Activated T-helper 1 cell treated with anti-CD3 and anti-CD28 coated beads, Interleukin-12 subunit alpha, Interleukin-12 subunit beta, Interleukin-2, Interleukin-4 antibody, amounts not matched to agents 30 ng/mL and 10 ng/mL and 1 ng/mL, durations not matched to agents 14 hours and 24 hours and 36 hours (primary cell): Measurements from ENCODE around the gene FAM53B. TPM values are rescaled to one million over a fixed set of nuclear protein-coding genes. Genes with fewer than 3 reads are reported as not detected.

Experiments
- DNase-seq: peaks from one replicate; pipeline ENCODE4 v3.0.0; 2021; ENCODE audit warnings: low spot score
- H3K27ac Mint-ChIP-seq: one replicate; pipeline ENCODE4 v1.8.0; 2021; ENCODE audit warnings: mild to moderate bottlenecking, mixed read lengths
- H3K27me3 Mint-ChIP-seq: one replicate; pipeline ENCODE4 v1.8.0; 2022; ENCODE audit warnings: mild to moderate bottlenecking, moderate library complexity, mixed read lengths; ENCODE audit not compliant: insufficient read depth
- H3K36me3 Mint-ChIP-seq: one replicate; pipeline ENCODE4 v1.8.0; 2021; ENCODE audit warnings: low read depth, mixed read lengths
- H3K4me1 Mint-ChIP-seq: one replicate; pipeline ENCODE4 v1.8.0; 2021; ENCODE audit warnings: low read depth, mixed read lengths
- H3K4me3 Mint-ChIP-seq: one replicate; pipeline ENCODE4 v1.8.0; 2021; ENCODE audit warnings: mild to moderate bottlenecking, moderate library complexity, mixed read lengths
- H3K9me3 Mint-ChIP-seq: one replicate; pipeline ENCODE4 v1.8.0; 2021; ENCODE audit warnings: mixed read lengths
- intact Hi-C: fragments of 100-400 bp; cut with micrococcal nuclease; formaldehyde crosslinking; loops from one replicate; pipeline ENCODE4 v1.15.1; 2024
- total RNA-seq: library from RNA; stranded (reverse); gene quantifications from 2 replicates; pipeline ENCODE4 v1.2.3, GENCODE V29; 2022

The FAM53B gene
- total RNA-seq, 1 donor from 2014 or later = 31.8 TPM

DNA sequence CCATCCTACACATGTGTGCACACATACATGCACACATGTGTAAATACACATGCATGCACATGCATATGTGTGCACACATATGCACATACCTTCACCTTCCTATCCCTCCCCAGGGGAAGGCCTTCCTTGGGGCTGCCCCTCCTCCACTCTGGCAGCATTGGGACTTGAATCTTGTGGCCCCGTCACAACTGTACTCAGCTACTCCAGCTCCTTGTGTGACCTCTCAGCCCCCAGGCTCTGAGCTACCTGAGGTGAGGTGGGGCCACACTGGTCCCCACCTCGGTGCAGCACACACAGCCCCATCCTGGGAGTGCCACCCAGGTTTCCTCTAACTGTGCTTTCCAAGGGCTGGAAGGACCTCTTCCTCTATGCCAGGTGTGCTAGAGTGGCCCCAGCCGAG, 166.5 kb downstream of the FAM53B start:
- intact Hi-C loops = no loop called here
- no peak overlapping the region for H3K4me3 Mint-ChIP-seq
- H3K27ac Mint-ChIP-seq = no peak overlapping the region
- DNase-seq = no peak
- H3K27me3 Mint-ChIP-seq = peaks cover 4% of the 10 kb centered on the region
- H3K36me3 Mint-ChIP-seq = no peaks in the 10 kb centered on the region
- peaks cover 4% of the 10 kb centered on the region for H3K9me3 Mint-ChIP-seq
- no peaks in the 10 kb centered on the region for H3K4me1 Mint-ChIP-seq

DNA sequence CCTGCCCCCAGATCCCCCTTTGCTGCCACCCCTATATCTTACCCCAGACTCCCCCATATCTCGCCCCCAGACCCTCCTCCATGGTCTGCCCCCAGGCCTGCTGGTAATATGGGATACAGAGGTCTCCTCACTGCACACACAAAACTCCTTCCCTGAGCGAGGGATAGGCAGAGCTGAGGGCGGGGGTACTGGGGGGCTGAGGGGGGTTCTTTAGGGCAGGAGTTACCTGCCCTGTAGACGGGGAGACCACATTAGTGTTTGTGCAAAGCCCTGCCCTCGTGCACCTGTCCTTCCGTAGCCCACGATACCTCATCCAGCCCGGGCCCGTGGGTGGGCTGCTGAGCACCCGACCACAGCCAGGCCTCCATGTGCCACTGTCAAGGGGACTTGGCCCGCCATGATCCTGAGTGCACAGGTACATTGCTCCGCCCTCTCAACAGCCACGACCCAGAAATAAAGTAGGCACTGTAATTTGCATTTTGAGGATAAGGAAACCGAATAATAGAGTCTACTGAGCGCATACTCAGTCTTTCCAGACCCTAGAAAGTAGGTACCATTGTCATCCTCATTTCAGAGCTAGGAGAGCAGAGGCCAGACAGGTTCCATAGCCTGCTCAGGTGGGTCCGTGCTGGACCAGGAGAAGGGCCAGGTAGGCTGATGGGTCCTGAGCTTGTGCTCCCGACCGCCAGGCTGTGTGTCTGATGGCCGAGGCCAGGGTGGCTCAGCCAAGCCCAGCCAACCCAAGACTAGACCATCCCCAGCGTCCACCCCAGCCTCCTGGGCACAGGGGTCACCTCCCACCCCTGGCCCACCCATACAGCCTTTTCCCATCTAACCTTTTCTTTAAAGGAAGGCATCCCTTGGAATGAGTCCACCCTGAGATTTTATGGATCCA, 167.4 kb downstream of the FAM53B start:
- DNase-seq = no peak
- no peaks in the 10 kb centered on the region for H3K36me3 Mint-ChIP-seq
- intact Hi-C loops = no loop called here
- no peaks in the 10 kb centered on the region for H3K4me1 Mint-ChIP-seq
- H3K27ac Mint-ChIP-seq = no peak overlapping the region
- peaks cover 4% of the 10 kb centered on the region for H3K9me3 Mint-ChIP-seq
- H3K27me3 Mint-ChIP-seq = no peaks in the 10 kb centered on the region
- no peak overlapping the region for H3K4me3 Mint-ChIP-seq

DNA sequence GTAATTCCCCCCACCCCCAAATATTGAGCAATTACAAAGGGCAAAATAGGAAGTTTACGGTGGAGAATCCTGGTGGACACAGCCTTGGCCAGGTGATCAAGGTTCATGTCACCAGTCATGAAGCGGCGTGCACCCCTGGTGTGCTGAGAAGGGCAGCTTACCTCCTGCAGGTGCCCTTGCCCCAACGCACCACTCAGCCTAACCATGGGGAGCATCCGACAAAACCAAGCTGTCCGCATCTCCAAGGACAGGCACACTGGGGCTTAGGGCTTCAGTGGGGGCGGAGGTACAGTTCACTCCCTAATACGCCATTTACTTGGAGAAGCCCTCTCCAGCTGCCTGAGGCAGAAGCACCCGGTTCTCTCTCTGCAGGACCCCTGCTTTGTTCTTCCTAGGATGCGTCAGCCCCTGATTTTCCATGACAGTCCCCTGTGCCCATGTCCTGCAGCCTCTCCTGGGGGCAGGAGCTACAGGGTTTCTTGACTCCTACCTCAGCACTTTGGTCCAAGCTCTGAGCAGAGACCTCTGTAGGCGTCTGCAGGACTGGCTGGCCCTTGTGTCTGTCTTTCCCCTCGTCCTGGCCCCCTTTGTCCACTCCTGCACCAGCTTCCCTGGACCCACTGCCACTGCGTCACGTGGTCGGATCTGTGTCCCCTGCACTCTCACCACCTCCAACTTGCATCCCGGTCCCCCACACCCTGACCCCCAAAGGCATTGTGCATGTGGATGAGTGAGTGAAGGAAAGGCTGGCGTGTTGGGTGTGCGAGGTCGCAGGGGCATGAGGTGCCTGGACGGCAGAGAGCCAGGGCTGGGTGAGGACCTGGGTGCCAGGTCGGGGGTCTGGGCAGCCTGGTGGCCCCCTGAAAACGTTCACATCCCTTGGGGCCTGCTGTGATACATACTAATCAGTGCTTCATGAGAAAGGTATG, 168.8 kb downstream of the FAM53B start:
- Mint-ChIP-seq H3K27ac (no peak overlapping the region), H3K27me3 (peaks cover 3% of the 10 kb centered on the region), H3K4me1 (no peaks in the 10 kb centered on the region), H3K4me3 (no peak overlapping the region), H3K9me3 (no peaks in the 10 kb centered on the region), H3K36me3 (no peaks in the 10 kb centered on the region)
- no peak for DNase-seq
- intact Hi-C loops = no loop called here

DNA sequence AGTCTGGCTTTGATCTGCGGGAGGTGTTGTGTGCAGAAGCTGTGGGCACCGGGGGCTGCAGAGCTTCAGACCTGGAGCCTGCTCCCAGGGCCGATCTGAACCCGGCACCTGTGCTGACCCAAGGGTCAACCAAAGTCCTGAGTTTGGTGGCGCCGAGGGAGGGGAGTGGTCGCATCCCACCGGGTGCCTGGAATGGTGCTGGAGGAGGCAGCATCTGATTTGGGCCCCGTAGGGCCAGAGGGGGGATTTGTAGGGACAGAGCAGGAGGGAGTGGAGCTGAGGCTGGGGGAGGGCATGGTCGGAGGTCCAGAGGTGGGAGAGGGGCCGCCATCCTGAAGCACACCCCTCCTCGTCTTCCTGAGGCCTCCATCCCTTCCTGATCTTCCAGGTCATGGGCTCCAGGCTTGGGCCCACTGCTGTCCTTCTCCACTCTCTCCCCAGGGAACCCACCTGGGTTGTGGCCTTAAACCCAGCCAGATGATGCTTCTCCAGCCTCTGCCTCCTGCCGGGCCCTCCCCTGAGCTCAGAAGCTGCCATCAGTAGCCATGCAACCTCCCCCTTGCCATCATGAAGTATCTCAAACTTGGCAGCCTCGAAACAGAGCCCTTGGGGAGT, 169.6 kb downstream of the FAM53B start:
- Mint-ChIP-seq H3K4me1 (no peaks in the 10 kb centered on the region), H3K27ac (no peak overlapping the region), H3K9me3 (no peaks in the 10 kb centered on the region), H3K27me3 (peaks cover 3% of the 10 kb centered on the region), H3K4me3 (no peak overlapping the region), H3K36me3 (no peaks in the 10 kb centered on the region)
- no peak for DNase-seq
- intact Hi-C loops = no loop called here

DNA sequence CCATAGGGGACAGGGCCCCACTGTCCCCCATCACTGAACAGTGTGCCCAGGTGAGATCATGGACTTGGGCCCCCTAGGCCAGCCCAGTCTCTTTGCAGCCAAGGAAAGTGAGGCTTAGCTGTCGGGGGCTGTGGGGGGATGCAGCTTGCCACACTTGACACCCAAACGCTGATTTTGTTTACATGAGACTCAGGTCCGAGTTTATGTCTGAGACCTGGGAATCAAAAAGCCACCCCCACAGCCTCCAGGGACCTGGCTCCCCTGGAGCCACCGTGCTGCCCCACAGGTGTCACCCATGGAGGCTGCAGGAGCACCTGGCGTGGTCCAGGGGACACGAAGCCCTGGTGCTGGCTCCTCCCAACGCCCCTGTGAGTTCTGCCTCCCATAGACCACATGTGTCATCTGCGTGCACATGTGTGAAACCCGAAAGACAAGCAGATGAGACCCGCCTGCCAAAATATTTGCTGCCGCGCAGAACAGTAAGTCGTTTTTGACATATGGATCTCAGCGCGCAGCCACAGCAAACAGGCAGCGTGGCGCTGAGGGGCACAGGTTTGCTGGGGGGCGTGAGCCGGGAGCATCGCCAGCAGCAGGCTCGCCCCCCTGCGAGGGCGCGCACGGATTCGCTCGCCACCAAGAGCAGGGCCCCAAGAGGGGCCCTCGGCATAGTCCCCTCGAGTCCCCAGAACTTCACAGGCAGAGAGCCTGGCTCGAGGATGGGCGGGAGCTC, 170.3 kb downstream of the FAM53B start:
- Mint-ChIP-seq H3K36me3 (no peaks in the 10 kb centered on the region), H3K9me3 (no peaks in the 10 kb centered on the region), H3K4me3 (no peak overlapping the region), H3K27ac (no peak overlapping the region), H3K4me1 (no peaks in the 10 kb centered on the region), H3K27me3 (peaks cover 3% of the 10 kb centered on the region)
- intact Hi-C loops = no loop called here
- DNase-seq = no peak

DNA sequence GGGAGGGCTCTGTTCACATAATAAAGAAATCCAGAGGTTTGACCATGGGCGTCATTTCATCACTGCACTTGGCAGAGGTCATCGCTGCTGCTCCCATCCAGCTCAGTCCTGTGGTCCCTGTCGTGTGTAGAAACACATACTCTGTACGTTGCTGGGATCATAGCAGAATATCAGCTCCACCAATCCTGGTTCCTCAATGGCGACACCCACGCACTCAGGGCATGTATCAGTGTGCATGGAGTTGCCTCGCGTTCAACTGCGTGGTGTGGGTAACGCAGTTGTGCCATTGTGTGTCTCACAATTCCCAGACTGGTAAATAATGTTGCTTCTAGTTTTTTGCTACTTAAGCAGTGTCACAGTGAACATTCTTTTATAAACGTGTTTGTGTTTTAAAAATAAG, 171.4 kb downstream of the FAM53B start:
- H3K27ac Mint-ChIP-seq = no peak overlapping the region
- H3K9me3 Mint-ChIP-seq = no peaks in the 10 kb centered on the region
- intact Hi-C loops = no loop called here
- H3K4me1 Mint-ChIP-seq = no peaks in the 10 kb centered on the region
- no peaks in the 10 kb centered on the region for H3K36me3 Mint-ChIP-seq
- H3K4me3 Mint-ChIP-seq = no peak overlapping the region
- no peak for DNase-seq
- peaks cover 3% of the 10 kb centered on the region for H3K27me3 Mint-ChIP-seq

DNA sequence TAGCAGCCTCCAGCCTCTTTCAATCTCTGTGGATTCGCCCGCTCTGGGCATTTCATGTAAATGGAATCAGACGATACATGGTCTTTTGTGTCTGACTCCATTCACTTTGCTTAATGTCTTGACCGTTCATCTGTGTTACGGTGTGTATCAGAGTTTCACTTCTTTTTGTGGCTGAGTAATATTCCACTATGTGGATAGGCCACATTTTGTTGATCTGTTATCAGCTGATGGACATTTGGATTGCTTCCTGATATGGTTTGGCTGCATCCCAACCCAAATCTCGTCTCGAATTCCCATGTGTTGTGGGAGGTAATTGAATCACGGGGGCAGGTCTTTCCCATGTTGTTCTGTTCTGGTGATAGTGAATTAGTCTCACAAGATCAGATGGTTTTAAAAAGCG, 173.5 kb downstream of the FAM53B start:
- no peak overlapping the region for H3K4me3 Mint-ChIP-seq
- peaks cover 3% of the 10 kb centered on the region for H3K27me3 Mint-ChIP-seq
- DNase-seq = no peak
- intact Hi-C loops = no loop called here
- no peaks in the 10 kb centered on the region for H3K9me3 Mint-ChIP-seq
- no peaks in the 10 kb centered on the region for H3K36me3 Mint-ChIP-seq
- H3K4me1 Mint-ChIP-seq = no peaks in the 10 kb centered on the region
- H3K27ac Mint-ChIP-seq = no peak overlapping the region

DNA sequence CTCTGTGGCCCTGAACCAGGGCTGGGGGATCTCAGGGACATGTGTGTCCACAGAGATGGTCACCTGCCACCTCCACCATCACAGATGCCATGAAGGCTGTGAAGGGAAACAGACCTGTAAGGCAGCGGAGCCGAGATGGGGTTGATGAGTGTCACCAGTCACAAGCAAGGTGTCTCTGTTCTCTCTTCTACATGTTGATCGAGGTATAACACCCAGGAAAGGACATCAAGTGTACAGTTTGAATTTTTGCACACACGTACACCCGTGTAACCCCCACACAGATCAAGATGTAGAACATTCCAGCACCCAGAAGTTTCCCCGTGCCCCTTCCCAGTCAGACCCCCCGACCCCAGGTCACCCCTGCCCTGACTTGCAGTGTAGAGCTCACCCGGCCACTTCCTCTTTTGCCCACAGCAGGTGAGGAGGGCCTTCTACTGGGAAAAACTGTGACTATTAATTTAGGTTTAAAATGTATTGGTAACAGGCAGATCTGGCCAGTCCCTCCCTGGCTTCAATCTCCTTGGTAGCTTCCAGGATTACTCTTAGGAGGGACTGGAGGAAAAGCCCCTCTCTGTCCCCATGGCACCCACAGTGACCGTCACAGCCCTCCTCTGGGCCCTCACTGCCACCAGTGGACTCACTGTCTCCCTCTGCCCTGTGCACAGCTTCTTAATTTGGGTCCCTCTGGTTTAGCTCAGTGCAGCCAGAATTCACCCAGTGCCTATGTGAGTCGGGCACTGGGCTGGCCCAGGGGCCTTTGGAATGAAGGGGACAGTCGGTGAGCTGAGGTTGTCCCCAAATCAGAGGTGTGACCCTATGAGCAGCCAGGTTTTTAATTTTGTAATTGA, 174.3 kb downstream of the FAM53B start:
- peaks cover 3% of the 10 kb centered on the region for H3K27me3 Mint-ChIP-seq
- H3K4me1 Mint-ChIP-seq = no peaks in the 10 kb centered on the region
- H3K36me3 Mint-ChIP-seq = no peaks in the 10 kb centered on the region
- no peaks in the 10 kb centered on the region for H3K9me3 Mint-ChIP-seq
- no peak overlapping the region for H3K27ac Mint-ChIP-seq
- H3K4me3 Mint-ChIP-seq = no peak overlapping the region
- no peak for DNase-seq
- intact Hi-C loops = no loop called here

Other genes with a start within 250 kb of the FAM53B start
- 20.5 and 21.3 TPM in 2 replicates for gene EEF1AKMT2, start 47.5 kb upstream of the FAM53B start, total RNA-seq
- 21.2 and 22.8 TPM in 2 replicates for gene ABRAXAS2, start 57.4 kb upstream of the FAM53B start, total RNA-seq
- 15.8 and 16.0 TPM in 2 replicates for gene ZRANB1, start 197.7 kb upstream of the FAM53B start, total RNA-seq